K562 (cell line): ENCODE measurements around the gene HTR6. TPM values are rescaled to one million over a fixed set of nuclear protein-coding genes. Genes with fewer than 3 reads are reported as not detected.

Experiments used
- ATF2 ChIP-seq: sonication (generic); formaldehyde crosslinking; IDR thresholded peaks from 2 replicates; pipeline ENCODE4 v1.8.1; 2022; ENCODE audit warnings: missing genetic modification reagents
- ERF ChIP-seq: fragments of 450-650 bp; formaldehyde crosslinking; IDR thresholded peaks from 2 replicates; pipeline ENCODE4 v1.4.0; 2020; ENCODE audit warnings: mild to moderate bottlenecking, mixed read lengths
- FIP1L1 ChIP-seq: fragments of 200-400 bp; formaldehyde crosslinking; IDR thresholded peaks from 2 replicates; pipeline ENCODE4 v1.6.1; 2018; ENCODE audit warnings: mild to moderate bottlenecking, low read depth, low read length; ENCODE audit not compliant: poor library complexity, severe bottlenecking
- HCFC1 ChIP-seq: IDR thresholded peaks from 2 replicates; pipeline ENCODE4 v1.6.1; 2012; ENCODE audit warnings: low read depth, low read length, improper control_type of control experiment
- HDAC1 ChIP-seq, 2 experiments: fragments of 450-650 bp; IDR thresholded peaks; 2 replicates each; pipeline ENCODE4 v1.6.1; 2016 to 2017; ENCODE audit warnings: inconsistent platforms in 1 of 2, mild to moderate bottlenecking in 1 of 2, moderate library complexity in 1 of 2
- IRF1 ChIP-seq: sonication (generic); formaldehyde crosslinking; IDR thresholded peaks from 2 replicates; pipeline ENCODE4 v1.8.0; 2022; ENCODE audit warnings: missing genetic modification reagents, mild to moderate bottlenecking, borderline replicate concordance
- KLF16 ChIP-seq: IDR thresholded peaks from 2 replicates; pipeline ENCODE4 v1.6.1; 2016; ENCODE audit warnings: antibody characterized with exemption
- NCOA4 ChIP-seq: fragments of 450-650 bp; IDR thresholded peaks from 2 replicates; pipeline ENCODE4 v1.6.1; 2018; ENCODE audit warnings: mild to moderate bottlenecking; ENCODE audit not compliant: partially characterized antibody
- NR2F6 ChIP-seq: fragments of 450-650 bp; formaldehyde crosslinking; IDR thresholded peaks from 2 replicates; pipeline ENCODE4 v1.4.0; 2020; ENCODE audit warnings: mild to moderate bottlenecking
- NUFIP1 ChIP-seq: fragments of 450-650 bp; IDR thresholded peaks from 2 replicates; pipeline ENCODE4 v1.6.1; 2018; ENCODE audit not compliant: partially characterized antibody
- POLR3A ChIP-seq: IDR thresholded peaks from 2 replicates; pipeline ENCODE4 v1.6.1; 2011; ENCODE audit warnings: borderline replicate concordance, mild to moderate bottlenecking, moderate library complexity; ENCODE audit not compliant: insufficient read length, insufficient read depth; ENCODE audit errors: extremely low read depth
- SNAPC5 ChIP-seq: fragments of 250-450 bp; sonication (Bioruptor Pico); IDR thresholded peaks from 2 replicates; pipeline ENCODE4 v1.8.0; 2021; ENCODE audit warnings: moderate library complexity, mild to moderate bottlenecking, inconsistent platforms
- TFAM ChIP-seq: fragments of 250-450 bp; sonication (Bioruptor Pico); conservative IDR thresholded peaks from 2 replicates; pipeline ENCODE4 v1.5.0; 2021; ENCODE audit warnings: mild to moderate bottlenecking, moderate library complexity
- THAP7 ChIP-seq: fragments of 250-450 bp; sonication (Bioruptor Pico); IDR thresholded peaks from 2 replicates; pipeline ENCODE4 v1.5.0; 2021
- ZFX ChIP-seq: sonication (generic); formaldehyde crosslinking; IDR thresholded peaks from 2 replicates; pipeline ENCODE4 v1.8.0; 2022; ENCODE audit warnings: mild to moderate bottlenecking, missing genetic modification reagents, moderate library complexity
- ZNF277 ChIP-seq: fragments of 250-450 bp; sonication (Bioruptor Pico); IDR thresholded peaks from 2 replicates; pipeline ENCODE4 v1.8.0; 2022; ENCODE audit warnings: inconsistent platforms, mild to moderate bottlenecking, moderate library complexity, borderline replicate concordance
- ZNF311 ChIP-seq: fragments of 250-450 bp; sonication (Bioruptor Pico); IDR thresholded peaks from 2 replicates; pipeline ENCODE4 v1.4.0; 2020; ENCODE audit warnings: mild to moderate bottlenecking, moderate library complexity
- ZNF41 ChIP-seq: fragments of 250-450 bp; sonication (Bioruptor Pico); conservative IDR thresholded peaks from 2 replicates; pipeline ENCODE4 v1.4.0; 2020; ENCODE audit warnings: mild to moderate bottlenecking
- ZNF518B ChIP-seq: fragments of 250-450 bp; sonication (Bioruptor Pico); IDR thresholded peaks from 2 replicates; pipeline ENCODE4 v1.5.0; 2021; ENCODE audit warnings: mild to moderate bottlenecking, moderate library complexity
- polyA plus RNA-seq, 8 experiments: library from polyadenylated mRNA; depleted of rRNA in 4 of 8; stranded (reverse) in 5 of 8; unstranded in 3 of 8; fragments of >200 nt; fragmentation: Nextera tagmentation in 2 of 8; fragmentation: Illumina TruSeq in 1 of 8; extraction: Ambion mirVana in 2 of 8; extraction: Trizol in 1 of 8; gene quantifications; 2 replicates each; pipeline versions ENCODE4 v1.2.1 to v1.2.3, GENCODE V29; 2011 to 2014; ENCODE audit warnings: inconsistent platforms in 1 of 8, missing spikeins in 1 of 8
- total RNA-seq, 7 experiments: library from RNA; depleted of rRNA in 6 of 7; stranded (reverse); fragments of >200 nt in 6 of 7; fragmentation: Illumina TruSeq in 2 of 7; extraction: Trizol in 2 of 7; gene quantifications; 2 replicates each; pipeline versions ENCODE4 v1.2.1 to v1.2.3, GENCODE V29; 2011 to 2021; ENCODE audit warnings: low replicate concordance in 1 of 7

HTR6 gene
- total and polyA plus RNA-seq, 9 of the 15 experiments (the other 6 are each of a cell fraction or from before 2014, with no cell fraction given): not detected

GRCh38 chr1:19644681-19645410 lies 19.8 kb upstream of the HTR6 start (continued):
- TF ChIP-seq ZNF277 (no peak), ZNF311 (CRISPR knock-in tag) (no peak), ATF2 (CRISPR knock-in tag) (no peak), HDAC1 (IDR thresholded peaks at IDR 0.05) (0 out of 4 replicates have a peak, but pooled peaks of 1 of the 2 experiments have one; percentile 16), ZNF518B (CRISPR knock-in tag) (no peak), NR2F6 (CRISPR knock-in tag) (no peak), KLF16 (no peak), FIP1L1 (peak; percentile 12), NCOA4 (no peak), ZNF41 (CRISPR knock-in tag) (no peak), SNAPC5 (CRISPR knock-in tag) (no peak), NUFIP1 (no peak), THAP7 (CRISPR knock-in tag) (no peak), ZFX (no peak), TFAM (no peak), HCFC1 (no peak), ERF (CRISPR knock-in tag) (no peak), POLR3A (no peak), IRF1 (CRISPR knock-in tag) (no peak)
